Ovary (tissue), 9 donors: ENCODE measurements around the gene MAGEB17. TPM values are rescaled to one million over a fixed set of nuclear protein-coding genes. Genes with fewer than 3 reads are reported as not detected.

Experiments used
- DNase-seq, 5 donors: peaks; one replicate each; pipeline ENCODE4 v3.0.0-alpha.2; 2019 to 2020
- H3K27ac ChIP-seq, 2 donors: fragments of 200-600 bp; one replicate each; pipeline versions ENCODE4 v1.5.1 to v1.8.0; 2019 to 2022
- H3K27me3 ChIP-seq: fragments of 200-600 bp; one replicate; pipeline ENCODE4 v1.8.0; 2022
- H3K36me3 ChIP-seq: fragments of 200-600 bp; sonication (generic); one replicate; pipeline ENCODE4 v1.5.1; 2019
- H3K4me1 ChIP-seq: one replicate; pipeline ENCODE4 v1.8.1; 2013; ENCODE audit warnings: mild to moderate bottlenecking, moderate library complexity; ENCODE audit not compliant: insufficient read depth
- H3K4me3 ChIP-seq: fragments of 200-600 bp; sonication (generic); one replicate; pipeline ENCODE4 v1.5.1; 2017
- H3K9me3 ChIP-seq, 2 donors: fragments of 200-600 bp in 1 of 2; sonication (generic) in 1 of 2; one replicate each; pipeline versions ENCODE4 v1.5.1 to v1.8.1; 2013 to 2019; ENCODE audit warnings: mild to moderate bottlenecking in 1 of 2, moderate library complexity in 1 of 2
- CTCF ChIP-seq, 3 donors: fragments of 450-650 bp in 2 of 3; fragments of 200-600 bp in 1 of 3; IDR thresholded peaks; one replicate each; pipeline versions ENCODE4 v1.5.1 to v1.8.0; 2016 to 2022; ENCODE audit warnings: antibody characterized with exemption in 3 of 3, mild to moderate bottlenecking in 1 of 3
- EP300 ChIP-seq: sonication (generic); formaldehyde crosslinking; IDR thresholded peaks from one replicate; pipeline ENCODE4 v1.6.1; 2017; ENCODE audit warnings: antibody characterized with exemption
- POLR2A ChIP-seq: fragments of 450-650 bp; IDR thresholded peaks from one replicate; pipeline ENCODE4 v1.6.1; 2017; ENCODE audit warnings: antibody characterized with exemption, mild to moderate bottlenecking, moderate library complexity
- WGBS, 3 donors: extraction: QIAGEN DNeasy Blood & Tissue Kit in 1 of 3; methylation state at CpG; one replicate each; pipeline versions ENCODE4 v1.1.5 to v1.1.7; 2013 to 2017; 5-methylcytosine and 5-hydroxymethylcytosine counted together
- intact Hi-C, 4 donors: fragments of 100-400 bp; cut with DNase I; formaldehyde crosslinking; loops; one replicate each; pipeline versions ENCODE4 v1.11.0 to v1.15.1; 2022 to 2023
- polyA plus RNA-seq, 2 donors: library from polyadenylated mRNA; stranded (reverse); fragments of 200-250 nt in 1 of 2; fragments of 350-450 nt in 1 of 2; fragmentation: Illumina TruSeq in 1 of 2; extraction: RNeasy Lipid Tissue Mini Kit (QIAGEN cat#74804) in 1 of 2; gene quantifications; one replicate each; pipeline ENCODE4 v1.2.3, GENCODE V29; 2013 to 2014
- total RNA-seq, 7 donors: library from RNA; depleted of rRNA in 2 of 7; stranded (reverse); fragments of >200 nt in 2 of 7; fragmentation: NEBNext Ultra II Directional in 3 of 7; extraction: Animal tissue kit (Norgen Biotek cat#: 25700) in 3 of 7; gene quantifications; one replicate each; pipeline versions ENCODE4 v1.1.0 to v1.2.4, GENCODE V29; 2016 to 2023
- donor health status: DM: no; HTN: no; CAD: no; lungs with moderate emphysema.
- donor health status: DM: no; HTN: no; CAD: no.
- donor health status: Bipolar disorder and iron deficiency.
- donor health status: DM: yes; HTN: yes; CAD: no.
- donor health status: DM: no; HTN: no; CAD: no.
- donor health status: DM: yes; HTN: yes; CAD: no.

MAGEB17 gene
- total and polyA plus RNA-seq, 9 donors, result 0.05 to 0.17 TPM; not detected in 7

GRCh38 chrX:16136080-16136479 lies 31.2 kb upstream of the MAGEB17 start:
- 66 to 71% (median 69%) methylated on average over 2 of the region's 2 CpGs for WGBS, 3 donors
- H3K27me3 ChIP-seq, result no peaks in the 10 kb centered on the region
- no peak overlapping the region for H3K4me3 ChIP-seq
- H3K27ac ChIP-seq, result no peak overlapping the region
- H3K36me3 ChIP-seq, result no peaks in the 10 kb centered on the region
- DNase-seq, result no peak
- intact Hi-C loops, result no loop called here
- TF ChIP-seq EP300, result no peak
- TF ChIP-seq POLR2A, result no peak
- TF ChIP-seq CTCF (IDR thresholded peaks at IDR 0.05), result no peak
- no peaks in the 10 kb centered on the region for H3K4me1 ChIP-seq
- no peaks in the 10 kb centered on the region for H3K9me3 ChIP-seq

- H3K27me3 ChIP-seq, result no peaks in the 10 kb centered on the region
- DNase-seq, result no peak
- H3K4me3 ChIP-seq, result no peak overlapping the region
- intact Hi-C loops, result no loop called here
- no peaks in the 10 kb centered on the region for H3K9me3 ChIP-seq
- no peak overlapping the region for H3K27ac ChIP-seq
- H3K36me3 ChIP-seq, result no peaks in the 10 kb centered on the region
- H3K4me1 ChIP-seq, result no peaks in the 10 kb centered on the region
- TF ChIP-seq POLR2A (no peak), CTCF (IDR thresholded peaks at IDR 0.05) (no peak), EP300 (no peak)
These were observed 29.7 kb upstream of the MAGEB17 start for GRCh38 chrX:16137416-16138107.

- no peak overlapping the region for H3K27ac ChIP-seq
- TF ChIP-seq POLR2A (no peak), EP300 (no peak), CTCF (IDR thresholded peaks at IDR 0.05) (no peak)
- 56 to 71% (median 63%) methylated on average over 1 of the region's 1 CpG for WGBS, 3 donors
- DNase-seq, result no peak
- H3K9me3 ChIP-seq, result no peaks in the 10 kb centered on the region
- intact Hi-C loops, result no loop called here
- H3K4me1 ChIP-seq, result no peaks in the 10 kb centered on the region
- no peaks in the 10 kb centered on the region for H3K36me3 ChIP-seq
- H3K4me3 ChIP-seq, result no peak overlapping the region
- H3K27me3 ChIP-seq, result no peaks in the 10 kb centered on the region
These were observed 29.2 kb upstream of the MAGEB17 start for GRCh38 chrX:16138108-16138427.

- no peaks in the 10 kb centered on the region for H3K4me1 ChIP-seq
- H3K27me3 ChIP-seq, result no peaks in the 10 kb centered on the region
- H3K27ac ChIP-seq, result no peak overlapping the region
- no peak for DNase-seq
- H3K4me3 ChIP-seq, result no peak overlapping the region
- no peak for TF ChIP-seq EP300
- TF ChIP-seq CTCF (IDR thresholded peaks at IDR 0.05), result no peak
- H3K9me3 ChIP-seq, result no peaks in the 10 kb centered on the region
- WGBS, 3 donors, result 36 to 50% (median 46%) methylated on average over 4 of the region's 4 CpGs
- no peaks in the 10 kb centered on the region for H3K36me3 ChIP-seq
- intact Hi-C loops, result no loop called here
These were observed 26.8 kb upstream of the MAGEB17 start for GRCh38 chrX:16140448-16140847.
